RCC 7860 (cell line): Measurements from ENCODE around the gene HIVEP1.
A peak's percentile ranks its signal among the peaks of the same experiment; 100 is the strongest.
"Not testable (repeated sequence)": the region's sequence is repeated elsewhere in the genome, so short reads cannot be mapped to it uniquely, and the experiment has no call there.

Experiments
- DNase-seq: peaks from one replicate; pipeline ENCODE4 v3.0.0-alpha.2; 2015; ENCODE audit warnings: low spot score
- FAIRE-seq: peaks from 2 replicates; lab custom pipeline; 2012; peaks lifted over from hg19 to GRCh38; lab: Jason Lieb, UNC

HIVEP1 gene

GRCh38 chr6:12176782-12177181, 164.7 kb downstream of the HIVEP1 start:
- FAIRE-seq, DNase-seq: not testable (repeated sequence)

- DNase-seq: no peak
- no peak for FAIRE-seq
These were observed 166.4 kb downstream of the HIVEP1 start for GRCh38 chr6:12178521-12178920.

GRCh38 chr6:12181481-12181880, 169.4 kb downstream of the HIVEP1 start:
- FAIRE-seq: no peak
- DNase-seq: no peak

DNA sequence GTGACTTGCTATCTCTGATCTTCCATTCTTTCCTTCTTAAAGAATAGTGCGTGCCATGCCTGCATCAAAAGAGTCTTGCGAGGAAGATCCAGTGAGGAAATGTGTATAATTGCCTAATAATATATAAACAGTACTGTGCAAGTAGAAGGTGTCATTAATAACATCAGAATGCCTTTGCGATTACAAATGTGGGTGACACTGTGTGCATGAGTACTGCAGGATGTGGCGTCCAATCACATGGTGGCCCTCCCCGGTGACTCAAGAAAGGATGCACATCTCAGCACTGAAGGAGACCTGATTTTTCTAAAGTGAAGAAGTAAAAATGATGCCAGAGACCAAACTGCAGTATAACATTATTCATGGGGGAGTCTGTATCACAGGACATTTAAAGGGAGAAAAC, 170.6 kb downstream of the HIVEP1 start:
- FAIRE-seq: no peak

GRCh38 chr6:12185081-12185673, 173.1 kb downstream of the HIVEP1 start:
- DNase-seq (no peak), FAIRE-seq (no peak)

More for the DNA sequence above, 170.6 kb downstream of the HIVEP1 start:
- DNase-seq: peak; percentile 50

DNA sequence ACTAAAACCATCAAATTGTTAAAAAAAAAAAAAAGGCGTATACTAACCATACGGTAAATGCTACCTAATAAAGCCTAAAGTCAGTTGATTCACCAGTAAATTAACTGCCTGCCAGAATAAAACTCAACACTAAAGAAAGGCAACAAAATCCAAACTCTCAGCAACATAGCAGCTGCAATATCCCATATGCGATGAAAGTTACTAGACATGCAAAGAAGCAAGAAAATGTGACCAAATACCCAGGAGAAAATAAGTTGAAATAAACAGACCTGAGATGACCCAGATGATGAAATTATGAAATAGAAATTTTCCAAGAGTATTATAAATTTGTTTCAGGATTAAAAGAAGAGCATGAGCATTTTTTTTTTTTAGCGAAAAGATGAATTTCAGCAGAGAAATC, 174.4 kb downstream of the HIVEP1 start:
- FAIRE-seq (no peak), DNase-seq (no peak)

DNA sequence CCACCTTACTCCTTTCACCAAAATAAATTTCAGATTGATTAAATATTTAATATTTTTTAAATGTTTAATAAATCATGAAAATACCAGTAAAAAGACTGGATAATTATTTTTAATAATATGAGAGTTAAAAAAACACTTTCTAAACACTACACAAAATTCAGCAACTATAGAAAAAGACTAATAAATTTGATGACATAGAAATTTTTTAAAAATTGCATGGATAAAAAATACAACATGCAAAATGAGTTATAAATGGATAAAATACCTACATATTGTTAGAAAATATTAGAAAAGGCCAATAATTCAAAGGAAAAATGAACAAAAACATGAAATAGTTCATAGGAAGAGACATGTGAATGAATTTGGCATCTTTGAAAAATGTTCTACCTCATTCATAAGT, 177.0 kb downstream of the HIVEP1 start:
- no peak for FAIRE-seq
- DNase-seq: no peak

GRCh38 chr6:12189661-12190060, 177.5 kb downstream of the HIVEP1 start:
- FAIRE-seq (no peak), DNase-seq (no peak)

DNA sequence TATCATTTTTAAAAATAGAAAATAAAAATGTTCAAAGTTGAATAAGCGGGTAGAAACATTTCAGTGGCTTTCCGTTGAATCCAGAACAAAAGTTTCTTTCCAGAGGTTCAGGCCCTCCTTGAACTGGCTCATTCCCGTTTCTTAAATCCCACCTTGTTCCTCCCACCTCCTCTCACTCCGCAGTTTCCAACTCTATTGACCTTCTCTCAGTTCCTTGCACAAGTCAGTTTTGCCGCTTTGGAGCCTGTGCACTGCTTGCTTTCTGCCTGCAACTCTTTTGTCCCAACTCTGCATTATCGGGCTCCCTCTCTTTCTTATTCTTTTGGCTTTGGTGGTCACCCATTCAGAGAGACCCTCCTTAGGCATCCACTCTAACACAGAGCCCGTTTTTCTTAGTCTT, 178.1 kb downstream of the HIVEP1 start:
- no peak for DNase-seq
- no peak for FAIRE-seq

DNA sequence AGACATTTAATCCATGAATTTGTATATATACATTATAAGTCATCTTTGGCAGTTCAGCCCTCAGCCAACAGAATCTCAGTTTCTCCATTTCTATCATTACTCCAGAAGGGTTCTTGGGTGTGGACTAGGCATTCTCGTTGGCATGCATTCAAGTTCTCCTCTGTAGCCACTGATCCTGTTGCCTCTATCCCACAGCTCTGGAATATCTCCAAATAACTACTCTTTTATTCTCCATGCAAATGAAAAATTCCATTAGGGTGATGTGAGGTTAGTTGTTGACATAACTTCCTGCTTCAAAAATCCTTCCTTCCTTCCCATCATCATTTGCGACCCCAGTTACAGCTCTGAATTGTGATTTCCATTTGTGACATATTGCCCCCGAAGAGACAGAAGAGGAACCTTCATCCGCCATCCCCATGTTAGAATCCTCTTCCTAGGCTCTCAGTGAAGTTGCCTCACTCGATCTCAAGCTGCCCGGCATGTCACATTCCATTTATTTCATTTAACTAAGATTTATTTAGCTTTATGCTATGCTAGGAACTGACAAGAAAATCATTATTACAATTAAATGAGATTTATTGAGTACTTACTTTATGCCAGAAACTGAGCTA, 184.3 kb downstream of the HIVEP1 start:
- no peak for FAIRE-seq

GRCh38 chr6:12198851-12199250, 186.7 kb downstream of the HIVEP1 start:
- FAIRE-seq (no peak), DNase-seq (no peak)

More for the DNA sequence above, 184.3 kb downstream of the HIVEP1 start:
- peak; percentile 67 for DNase-seq

GRCh38 chr6:12200015-12200564, 188.0 kb downstream of the HIVEP1 start:
- FAIRE-seq (no peak), DNase-seq (no peak)

- DNase-seq (no peak), FAIRE-seq (no peak)
These were observed 188.6 kb downstream of the HIVEP1 start for GRCh38 chr6:12200761-12201160.

- DNase-seq (peak; percentile 97), FAIRE-seq (peak; percentile 93)
These were observed 190.9 kb downstream of the HIVEP1 start for GRCh38 chr6:12203001-12203400.

GRCh38 chr6:12208190-12208589, 196.1 kb downstream of the HIVEP1 start:
- DNase-seq (peak; percentile 47), FAIRE-seq (no peak)

GRCh38 chr6:12208673-12209072, 196.6 kb downstream of the HIVEP1 start:
- DNase-seq (no peak), FAIRE-seq (no peak)
